Measurements from ENCODE around the gene FAM200A.
"Not testable (repeated sequence)": the region's sequence is repeated elsewhere in the genome, so short reads cannot be mapped to it uniquely, and the experiment has no call there.

FAM200A gene

DNA sequence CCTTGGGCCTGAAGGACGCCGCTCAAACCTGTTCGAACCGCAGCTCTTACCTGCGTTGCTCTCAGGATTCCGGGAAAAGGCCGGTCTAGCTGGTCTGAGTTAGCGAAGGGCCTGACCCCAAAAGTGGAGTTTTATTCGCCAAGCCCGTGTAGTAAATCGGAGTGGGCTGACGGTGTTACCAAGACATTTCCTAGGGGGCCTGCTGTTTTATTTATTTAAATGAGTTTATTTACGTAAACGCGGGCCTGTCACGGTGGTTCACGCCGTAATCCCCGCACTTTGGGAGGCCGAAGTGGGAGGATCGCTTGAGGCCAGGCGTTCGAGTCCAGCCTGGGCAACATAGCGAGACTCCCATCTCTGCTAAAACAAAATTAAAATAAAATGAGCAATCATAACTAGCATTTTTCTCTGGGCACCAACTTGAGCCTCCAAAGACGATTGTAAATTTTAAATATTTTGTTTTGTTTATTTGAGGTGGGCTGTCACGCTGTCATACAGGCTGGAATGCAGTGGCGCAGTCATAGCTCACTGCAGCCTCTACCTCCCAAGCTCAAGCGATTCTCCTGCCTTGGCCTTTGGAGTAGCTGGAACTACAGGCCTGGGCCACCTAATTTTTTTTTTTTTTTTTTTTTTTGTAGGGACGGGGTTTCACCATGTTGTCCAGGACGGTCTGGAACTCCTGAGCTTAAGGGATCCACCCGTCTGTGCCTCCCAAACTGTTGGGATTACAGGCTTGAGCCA is 7.4 kb upstream of the FAM200A start:
- DNase-seq (ENCODE audit: extremely low read depth in 1 of 2, low read depth in 1 of 2) = no peak

DNA sequence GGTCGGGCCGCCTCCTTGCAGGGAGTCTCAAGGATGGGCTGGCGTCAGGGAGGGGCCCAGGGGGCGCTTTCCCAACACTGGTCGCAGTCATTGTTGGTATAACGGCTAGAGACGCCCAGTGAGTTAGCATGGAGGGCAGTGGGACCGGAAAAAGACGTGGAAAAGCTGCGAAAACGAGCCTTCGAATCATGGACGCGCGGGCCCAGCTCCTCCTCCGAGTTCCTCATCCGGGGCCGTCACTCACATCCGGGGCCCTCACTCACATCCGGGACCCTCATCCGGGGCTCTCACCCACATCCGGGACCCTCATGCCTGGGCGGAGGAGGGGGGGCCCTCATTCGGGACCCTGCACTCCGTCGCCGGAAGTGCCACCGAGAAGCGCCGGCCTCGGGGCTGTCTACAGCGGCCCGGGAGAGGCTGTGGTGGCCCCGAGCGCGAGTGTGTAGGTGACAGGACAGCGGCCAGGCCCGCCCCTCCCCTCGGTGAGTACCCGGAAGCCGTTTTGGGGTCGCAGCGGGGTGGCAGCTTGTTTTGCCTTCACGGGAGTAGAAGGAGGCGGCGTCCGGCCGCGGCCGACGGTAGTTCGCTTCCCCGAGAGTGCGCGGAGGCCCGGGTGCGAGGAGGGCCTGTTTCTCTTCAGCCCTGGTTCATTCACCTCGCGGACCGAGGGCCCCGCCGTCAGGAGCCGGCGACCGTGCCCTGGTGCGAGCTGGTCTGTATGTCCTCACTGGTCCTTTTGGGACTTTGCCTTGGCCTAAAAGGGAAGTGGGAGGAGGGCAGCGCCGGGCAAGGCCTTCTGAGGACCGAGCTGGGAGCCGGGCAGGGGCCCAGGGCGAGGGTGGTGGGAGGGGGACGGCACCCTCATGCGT is 6.6 kb upstream of the FAM200A start, which contains the start of gene ZNF655:
Gene ZNF655 (plus strand): TSS at position 337 of the 869 bp plus-strand sequence. CDS start 1,918 bp downstream, outside the sequence.
- DNase-seq (ENCODE audit: extremely low read depth in 1 of 2, low read depth in 1 of 2) = peak; percentile 83 to 87

DNA sequence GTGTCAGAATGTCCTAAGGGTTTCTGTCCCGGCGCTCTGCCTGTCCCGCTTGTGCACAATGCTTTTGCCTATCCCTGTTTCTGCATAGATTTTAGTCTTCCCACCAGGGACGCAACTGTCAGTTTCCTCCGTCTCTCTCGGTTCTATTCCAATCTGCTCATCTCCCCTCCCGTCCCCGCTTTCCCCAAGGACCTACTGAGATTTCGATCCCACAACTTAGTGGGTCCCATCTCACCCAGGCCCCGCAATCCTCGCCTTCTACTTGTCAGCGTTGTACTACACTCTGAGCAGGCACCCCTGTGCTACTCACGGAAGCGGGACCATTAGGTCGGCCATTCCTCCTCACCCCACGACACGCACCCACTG is 6.0 kb upstream of the FAM200A start:
- no peak for DNase-seq (ENCODE audit: extremely low read depth in 1 of 2, low read depth in 1 of 2)

DNA sequence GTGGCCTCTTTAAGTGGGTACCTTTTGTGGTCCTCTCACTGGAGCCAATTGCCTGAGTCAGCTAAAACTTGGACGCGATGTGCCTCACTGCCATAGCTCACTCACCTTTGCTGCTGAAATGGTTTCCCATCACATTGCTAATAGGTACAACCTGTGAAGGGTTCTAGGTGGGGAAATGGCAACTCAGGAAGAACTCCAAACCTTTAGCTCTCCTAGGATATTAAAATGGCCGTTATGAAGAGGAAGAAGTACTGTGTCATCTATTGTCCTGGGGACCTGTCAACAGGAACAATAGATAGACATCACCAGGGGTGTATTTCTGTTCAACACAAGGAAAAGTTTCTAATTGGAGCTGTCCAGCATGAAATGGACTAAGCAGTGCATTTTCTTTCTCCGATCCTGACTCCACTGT is 5.3 kb upstream of the FAM200A start:
- no peak for DNase-seq (ENCODE audit: extremely low read depth in 1 of 2, low read depth in 1 of 2)

DNA sequence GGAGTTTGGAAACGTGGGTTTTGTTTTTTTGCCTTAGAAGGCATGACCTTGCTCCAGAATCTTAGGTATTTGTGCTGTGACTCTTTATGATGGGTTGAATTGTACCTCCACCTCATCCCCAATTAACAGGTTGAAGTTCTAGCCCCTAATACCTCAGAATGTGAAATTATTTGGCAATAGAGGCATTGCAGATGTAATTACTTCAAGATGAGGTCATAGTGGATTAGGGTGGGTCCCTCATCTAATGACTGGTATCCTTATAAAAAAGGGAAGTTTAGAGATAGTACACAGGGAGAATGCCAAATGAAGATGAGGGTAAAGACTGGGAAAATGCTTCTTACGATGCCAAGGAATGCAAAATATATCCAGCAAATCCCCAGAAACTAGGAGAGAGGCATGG is 3.0 kb upstream of the FAM200A start:
- no peak for DNase-seq (ENCODE audit: extremely low read depth in 1 of 2, low read depth in 1 of 2)

DNA sequence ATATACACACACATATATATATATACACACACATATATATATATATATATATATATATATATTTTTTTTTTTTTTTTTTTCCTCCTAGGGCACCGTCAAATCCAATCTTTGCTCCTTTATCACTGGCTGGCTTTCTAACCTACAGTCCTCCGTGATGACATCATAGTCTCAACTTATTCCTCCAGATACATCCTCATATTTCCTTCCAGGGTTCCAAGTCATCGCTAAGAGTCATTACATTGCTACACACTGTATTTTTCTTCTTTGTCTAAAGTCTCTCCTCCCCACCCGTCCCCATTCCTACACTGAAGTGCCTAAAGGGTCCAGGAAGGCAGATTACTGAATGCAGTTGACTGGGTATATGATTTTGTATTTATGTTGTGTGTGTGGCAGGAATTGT is 1.1 kb upstream of the FAM200A start:
- DNase-seq (ENCODE audit: extremely low read depth in 1 of 2, low read depth in 1 of 2) = no peak

DNA sequence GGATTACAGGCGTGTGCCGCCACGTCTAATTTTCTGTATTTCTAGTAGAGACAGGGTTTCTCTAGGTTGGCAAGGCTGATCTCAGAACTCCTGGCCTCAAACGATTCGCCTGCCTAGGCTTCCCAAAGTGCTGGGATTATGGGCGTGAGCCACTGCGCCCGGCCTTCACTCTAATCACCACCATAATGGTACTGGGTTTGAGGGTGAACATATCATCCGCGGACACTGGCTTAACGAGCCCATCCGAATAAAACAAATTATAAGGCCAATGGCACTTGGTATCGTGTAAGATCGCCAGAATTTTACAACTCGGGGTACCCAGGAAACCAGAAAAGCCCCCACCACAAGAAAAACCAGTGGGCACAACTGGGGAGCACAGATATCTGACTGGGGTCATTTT is 580 bp downstream of the FAM200A start:
- DNase-seq (ENCODE audit: extremely low read depth in 1 of 2, low read depth in 1 of 2) = no peak

DNA sequence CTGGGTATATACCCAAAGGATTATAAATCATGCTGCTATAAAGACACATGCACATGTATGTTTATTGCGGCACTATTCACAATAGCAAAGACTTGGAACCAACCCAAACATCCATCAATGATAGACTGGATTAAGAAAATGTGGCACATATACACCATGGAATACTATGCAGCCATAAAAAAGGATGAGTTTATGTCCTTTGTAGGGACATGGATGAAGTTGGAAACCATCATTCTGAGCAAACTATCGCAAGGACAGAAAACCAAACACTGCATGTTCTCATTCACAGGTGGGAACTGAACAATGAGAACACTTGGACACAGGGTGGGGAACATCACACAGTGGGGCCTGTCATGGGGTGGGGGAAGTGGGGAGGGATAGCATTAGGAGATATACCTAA is 2.4 kb downstream of the FAM200A start:
- not testable (repeated sequence) for DNase-seq (ENCODE audit: extremely low read depth in 1 of 2, low read depth in 1 of 2)

DNA sequence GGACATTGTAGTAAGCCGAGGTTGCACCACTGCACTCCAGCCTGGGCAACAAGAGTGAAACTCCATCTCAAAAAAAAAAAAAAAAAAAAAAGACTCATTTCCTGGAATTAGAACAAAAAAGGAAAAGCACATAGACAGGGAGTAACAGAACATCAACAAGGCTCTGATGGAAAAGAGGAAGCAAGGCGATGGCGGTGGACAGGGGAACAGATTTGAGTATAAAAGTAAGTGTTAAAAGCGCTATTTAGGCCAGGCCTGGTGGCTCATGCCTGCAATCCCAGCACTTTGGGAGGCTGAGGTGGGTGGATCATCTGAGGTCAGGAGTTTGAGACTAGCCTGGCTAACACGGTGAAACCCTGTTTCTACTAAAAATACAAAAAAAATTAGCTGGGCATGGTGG is 6.6 kb downstream of the FAM200A start:
- DNase-seq (ENCODE audit: extremely low read depth in 1 of 2, low read depth in 1 of 2) = not testable (repeated sequence)

DNA sequence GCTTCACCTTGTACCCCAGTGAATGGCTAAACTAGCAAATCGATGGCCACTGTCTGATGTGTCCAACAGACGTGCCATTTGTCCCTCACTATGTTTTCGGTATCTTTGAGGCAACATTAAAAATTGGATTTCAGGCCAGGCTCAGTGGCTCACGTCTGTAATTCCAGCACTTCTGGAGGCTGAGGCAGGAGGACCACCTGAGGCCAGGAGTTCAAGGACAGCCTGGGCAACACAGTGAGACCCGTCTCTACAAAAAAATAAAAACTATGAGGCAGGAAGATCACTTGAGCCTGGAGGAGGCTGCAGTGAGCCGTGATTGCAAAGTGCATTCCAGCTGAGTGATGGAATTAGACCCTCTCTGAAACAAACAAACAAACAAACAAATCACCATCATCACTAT is 8.0 kb downstream of the FAM200A start:
- DNase-seq (ENCODE audit: extremely low read depth in 1 of 2, low read depth in 1 of 2) = no peak

DNA sequence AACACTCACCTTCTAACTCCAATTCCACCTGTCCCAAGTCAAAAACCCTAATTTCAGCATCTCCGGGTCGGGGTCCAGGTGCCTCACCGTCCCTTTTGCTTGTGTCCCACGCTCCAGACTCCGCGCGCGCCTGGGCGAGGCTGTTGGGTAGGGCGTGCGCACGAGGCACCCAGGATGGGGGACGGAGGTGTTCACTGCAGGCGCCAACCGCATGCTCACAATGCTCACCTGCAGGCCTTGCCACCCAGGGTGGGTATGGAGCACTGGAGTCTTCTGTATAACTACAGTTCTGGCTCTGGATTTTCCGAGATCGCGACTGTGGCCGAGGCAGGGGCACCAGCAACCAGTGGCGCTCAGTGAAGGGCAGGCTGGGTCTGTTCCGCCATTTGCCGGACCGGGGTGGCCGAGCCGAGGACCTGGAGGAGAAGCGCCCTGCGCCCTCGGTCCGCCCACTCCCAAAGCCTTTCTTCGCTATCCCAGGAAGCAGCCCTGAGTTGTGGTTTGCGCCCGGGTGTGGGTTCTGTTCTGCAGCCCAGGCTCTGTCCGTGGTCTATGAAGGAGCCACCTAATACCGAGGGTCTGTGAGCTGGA is 8.7 kb downstream of the FAM200A start:
- DNase-seq (ENCODE audit: extremely low read depth in 1 of 2, low read depth in 1 of 2) = no peak

DNA sequence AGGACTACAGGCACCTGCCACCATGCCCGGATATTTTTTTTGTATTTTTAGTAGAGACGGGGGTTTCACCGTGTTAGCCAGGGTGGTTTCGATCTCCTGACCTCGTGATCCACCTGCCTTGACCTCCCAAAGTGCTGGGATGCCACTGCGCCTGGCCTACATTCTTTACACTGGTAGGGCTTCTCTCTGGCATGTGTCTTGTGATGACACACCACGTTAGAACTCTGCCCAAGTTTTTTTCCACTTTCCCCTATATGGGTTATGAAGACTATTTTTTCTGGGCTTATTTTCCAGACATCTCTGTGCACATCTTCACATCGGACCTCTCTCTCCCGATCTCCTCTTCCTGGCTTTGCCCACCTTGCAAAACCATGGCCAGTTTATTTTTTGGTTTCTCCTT is 10.7 kb downstream of the FAM200A start:
- no peak for DNase-seq (ENCODE audit: extremely low read depth in 1 of 2, low read depth in 1 of 2)

DNA sequence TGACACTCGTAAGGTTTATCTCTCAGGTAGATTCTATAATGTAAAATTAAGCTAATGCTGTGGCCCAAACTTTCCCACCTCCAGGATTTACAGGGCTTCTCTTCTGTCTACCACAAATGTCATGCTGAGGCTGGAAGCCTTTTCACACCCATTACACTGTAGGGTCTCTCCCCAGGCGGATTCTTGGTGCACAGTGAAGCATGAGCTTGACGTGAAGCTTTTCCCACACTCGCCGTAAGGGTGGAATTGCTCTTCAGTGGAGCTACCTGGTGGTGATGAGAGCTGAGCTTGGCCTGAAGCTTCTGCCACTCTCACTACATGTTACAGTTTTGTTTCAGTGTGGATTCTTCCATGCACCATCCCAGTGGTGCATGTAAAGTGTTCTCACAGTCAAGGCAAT is 11.4 kb downstream of the FAM200A start:
- no peak for DNase-seq (ENCODE audit: extremely low read depth in 1 of 2, low read depth in 1 of 2)

DNA sequence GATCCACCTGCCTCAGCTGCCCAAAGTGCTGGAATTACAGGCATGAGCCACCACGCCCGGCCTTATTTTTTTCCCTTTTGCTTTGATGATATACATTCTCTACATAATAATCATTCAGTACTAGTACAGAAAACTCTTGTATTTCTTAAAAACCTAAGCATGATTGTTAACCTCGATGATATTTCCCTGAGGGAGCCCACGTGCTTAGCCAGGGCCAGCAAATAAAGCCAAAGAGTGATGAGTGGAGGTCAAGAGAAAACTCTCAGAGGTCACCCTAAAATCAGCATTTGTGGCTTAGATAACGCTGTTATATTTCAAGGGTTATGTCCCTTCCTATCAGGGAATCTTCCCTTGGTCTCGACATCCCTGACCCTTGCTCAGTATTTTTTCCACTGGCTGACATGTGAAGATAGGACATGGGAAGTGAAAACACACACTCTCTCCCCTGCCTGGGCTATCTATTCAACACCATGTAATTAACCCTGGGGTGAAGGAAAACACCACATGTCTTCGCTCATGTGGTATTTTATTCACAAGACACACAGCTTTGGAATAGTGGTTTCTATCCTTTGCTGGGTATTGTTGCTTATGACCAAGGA is 12.6 kb downstream of the FAM200A start:
- DNase-seq (ENCODE audit: extremely low read depth in 1 of 2, low read depth in 1 of 2) = no peak

DNA sequence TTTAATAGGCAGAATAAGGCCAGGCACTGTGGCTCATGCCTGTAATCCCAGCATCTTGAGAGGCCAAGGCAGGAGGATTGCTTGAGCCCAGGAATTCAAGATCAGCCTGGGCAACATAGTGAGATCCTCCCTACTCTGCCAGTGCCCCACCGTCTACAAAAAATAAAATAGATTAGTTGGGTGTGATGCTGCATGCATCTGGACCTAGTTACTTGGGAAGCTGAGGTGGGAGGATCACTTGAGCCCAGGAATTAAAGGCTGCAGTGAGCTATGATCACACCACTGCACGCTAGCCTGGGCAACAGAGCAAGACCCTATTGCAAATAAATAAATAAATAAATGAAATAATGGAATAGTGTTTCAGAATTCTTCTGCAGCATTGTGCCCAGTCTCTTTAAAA is 16.2 kb downstream of the FAM200A start:
- DNase-seq (ENCODE audit: extremely low read depth in 1 of 2, low read depth in 1 of 2) = no peak

DNA sequence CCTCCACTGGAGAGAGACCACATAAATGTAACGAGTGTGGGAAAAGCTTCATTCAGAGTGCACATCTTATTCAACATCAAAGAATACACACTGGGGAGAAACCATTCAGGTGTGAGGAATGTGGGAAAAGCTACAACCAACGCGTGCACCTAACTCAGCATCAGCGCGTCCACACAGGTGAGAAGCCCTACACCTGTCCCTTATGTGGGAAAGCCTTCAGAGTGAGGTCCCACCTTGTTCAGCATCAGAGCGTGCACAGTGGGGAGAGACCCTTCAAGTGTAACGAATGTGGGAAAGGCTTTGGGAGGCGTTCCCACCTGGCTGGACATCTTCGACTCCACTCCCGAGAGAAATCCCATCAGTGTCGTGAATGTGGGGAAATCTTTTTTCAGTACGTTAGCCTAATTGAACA is 20.6 kb downstream of the FAM200A start:
- no peak for DNase-seq (ENCODE audit: extremely low read depth in 1 of 2, low read depth in 1 of 2)

DNA sequence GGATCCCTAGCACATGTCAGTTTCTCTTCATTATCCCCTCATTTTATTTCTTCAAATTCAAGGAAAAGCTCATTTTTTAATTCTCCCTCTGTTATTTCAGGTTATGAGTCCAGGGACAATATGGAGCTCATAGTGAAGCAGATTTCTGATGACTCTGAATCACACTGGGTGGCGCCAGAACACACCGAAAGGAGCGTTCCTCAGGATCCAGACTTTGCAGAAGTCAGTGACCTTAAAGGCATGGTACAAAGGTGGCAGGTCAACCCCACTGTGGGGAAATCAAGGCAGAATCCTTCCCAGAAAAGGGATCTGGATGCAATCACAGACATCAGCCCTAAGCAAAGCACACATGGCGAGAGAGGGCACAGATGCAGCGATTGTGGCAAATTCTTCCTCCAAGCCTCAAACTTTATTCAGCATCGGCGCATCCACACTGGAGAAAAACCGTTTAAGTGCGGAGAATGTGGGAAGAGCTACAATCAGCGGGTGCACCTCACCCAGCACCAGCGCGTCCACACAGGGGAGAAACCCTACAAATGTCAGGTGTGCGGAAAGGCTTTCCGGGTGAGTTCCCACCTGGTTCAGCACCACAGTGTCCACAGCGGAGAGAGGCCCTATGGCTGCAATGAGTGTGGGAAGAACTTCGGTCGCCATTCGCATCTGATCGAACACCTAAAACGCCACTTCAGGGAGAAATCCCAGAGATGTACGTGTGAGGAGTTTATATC is 26.0 kb downstream of the FAM200A start:
- DNase-seq (ENCODE audit: extremely low read depth in 1 of 2, low read depth in 1 of 2) = no peak

DNA sequence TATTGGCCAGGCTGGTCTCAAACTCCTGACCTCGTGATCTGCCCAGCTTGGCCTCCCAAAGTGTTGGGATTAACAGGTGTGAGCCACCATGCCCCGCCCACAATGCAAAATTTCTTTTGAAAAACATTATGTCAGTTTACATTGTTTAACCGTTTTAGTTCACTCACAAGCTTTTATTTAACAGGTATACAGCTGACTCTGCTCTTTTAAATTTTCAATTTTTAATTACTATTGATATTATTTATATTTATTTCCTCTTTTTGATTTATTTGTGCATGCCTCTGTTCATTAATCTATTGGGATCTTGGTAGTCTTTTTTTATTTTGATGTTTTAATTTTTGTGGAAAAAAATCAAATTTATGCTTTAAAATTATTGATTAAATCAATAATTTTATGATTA is 30.5 kb downstream of the FAM200A start:
- DNase-seq (ENCODE audit: extremely low read depth in 1 of 2, low read depth in 1 of 2) = no peak

DNA sequence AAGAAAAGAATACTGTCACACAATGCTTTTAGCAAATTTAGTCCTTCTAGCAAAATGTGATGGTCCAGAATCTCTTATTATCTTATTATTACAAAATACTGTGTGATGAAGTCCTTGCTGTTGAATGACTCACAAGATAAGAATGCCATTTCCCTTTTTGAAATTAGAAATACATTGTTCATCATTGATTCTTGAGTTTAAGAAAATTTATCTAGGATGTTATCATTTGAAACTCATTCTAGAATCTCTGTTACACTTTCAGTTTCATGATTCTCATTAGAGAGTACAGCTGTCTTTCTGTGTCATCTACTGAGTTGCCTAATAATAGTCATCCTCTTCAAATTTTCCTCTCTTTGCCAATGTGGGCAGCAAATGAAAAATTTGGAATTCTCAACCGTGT is 37.9 kb downstream of the FAM200A start:
- DNase-seq (ENCODE audit: extremely low read depth in 1 of 2, low read depth in 1 of 2) = no peak

DNA sequence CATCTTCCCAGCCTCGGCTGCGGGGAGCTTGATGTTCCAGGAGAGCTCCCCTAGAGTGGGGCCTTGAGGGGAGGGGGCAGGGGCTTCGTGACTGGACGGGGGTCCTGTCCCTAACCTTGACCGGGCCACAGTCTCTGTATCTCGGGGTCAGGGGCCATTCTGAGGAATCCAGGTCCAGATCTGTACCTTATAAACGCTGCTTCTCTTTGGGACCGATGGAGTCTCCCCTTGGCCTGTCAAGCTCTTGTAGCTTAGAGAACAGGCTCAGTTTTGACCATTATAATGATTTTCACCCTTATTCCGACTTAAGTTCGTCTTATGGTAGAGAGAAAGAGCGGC is 46.6 kb downstream of the FAM200A start:
- DNase-seq (ENCODE audit: extremely low read depth in 1 of 2, low read depth in 1 of 2) = no peak
